RPMI7951 (cell line): Measurements from ENCODE around the gene RABGAP1L. TPM values are rescaled to one million over a fixed set of nuclear protein-coding genes. Genes with fewer than 3 reads are reported as not detected.
"Not testable (repeated sequence)": the region's sequence is repeated elsewhere in the genome, so short reads cannot be mapped to it uniquely, and the experiment has no call there.

Experiments
- DNase-seq: peaks from one replicate; pipeline ENCODE4 v3.0.0-alpha.2; 2012; ENCODE audit warnings: low read depth
- total RNA-seq: library from RNA; depleted of rRNA; stranded (reverse); fragments of >200 nt; shearing (Covaris generic); gene quantifications from 2 replicates; pipeline ENCODE4 v1.2.3, GENCODE V29; 2014

The RABGAP1L gene
- total RNA-seq, 1 experiment from 2014 or later, result 17.2 TPM

GRCh38 chr1:174656409-174657059 lies 497.2 kb downstream of the RABGAP1L start:
- no peak for DNase-seq

DNA sequence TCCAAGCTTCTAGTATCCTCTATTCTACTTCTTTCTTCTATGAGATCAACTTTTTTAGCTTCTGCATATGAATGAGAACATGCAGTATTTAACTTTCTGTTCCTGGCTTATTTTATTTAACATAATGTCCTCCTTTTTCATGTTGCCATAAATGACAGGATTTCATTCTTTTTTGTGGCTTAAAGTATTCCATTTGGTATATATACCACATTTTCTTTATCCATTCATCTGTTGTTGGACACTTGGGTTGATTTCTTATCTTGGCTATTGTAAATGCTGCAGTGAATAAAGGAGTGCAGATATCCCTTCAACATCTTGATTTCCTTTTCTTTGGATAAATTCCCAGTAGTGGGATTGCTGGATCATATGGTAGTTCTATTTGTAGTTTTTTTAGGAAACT lies 498.1 kb downstream of the RABGAP1L start:
- DNase-seq, result no peak

DNA sequence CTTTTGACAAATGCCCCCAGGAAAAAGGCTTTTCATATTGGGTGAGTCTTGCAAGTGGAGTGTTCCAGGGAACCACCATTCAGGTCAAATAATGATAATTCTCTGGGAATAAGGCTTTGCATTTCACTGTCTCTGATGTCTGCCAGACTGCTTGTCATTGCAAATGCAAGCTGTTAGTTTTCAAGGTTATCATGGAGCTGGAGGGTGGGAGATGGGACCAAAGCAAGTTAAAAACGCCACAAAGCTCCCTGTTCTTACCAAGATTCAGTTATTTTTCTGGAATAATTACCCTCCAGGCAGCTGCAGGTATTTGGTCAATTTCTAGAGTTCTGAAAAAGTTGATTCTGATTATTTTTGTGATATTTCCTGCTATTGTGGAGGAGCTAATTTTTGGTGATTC lies 498.6 kb downstream of the RABGAP1L start:
- no peak for DNase-seq

DNA sequence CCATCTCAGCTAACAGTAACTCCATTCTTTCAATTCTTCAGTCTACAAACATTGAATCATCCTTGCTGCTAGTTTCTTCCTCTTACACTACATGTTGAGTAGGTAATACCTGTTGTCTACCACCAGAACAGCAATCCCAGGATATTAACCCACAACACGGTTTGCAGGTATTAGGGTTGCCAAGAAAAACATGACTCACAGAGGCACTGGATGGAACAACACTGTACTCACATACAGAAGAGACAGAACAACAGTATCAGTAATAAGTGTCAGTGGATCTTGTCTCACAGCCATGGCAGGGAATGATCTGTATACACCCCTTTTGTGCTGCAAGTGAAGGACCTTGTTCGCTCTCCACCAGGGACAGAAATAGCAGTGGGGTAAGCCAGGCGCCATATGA lies 500.5 kb downstream of the RABGAP1L start:
- DNase-seq, result peak; percentile 1

- DNase-seq, result no peak
Observed at GRCh38 chr1:174660476-174660875, 501.2 kb downstream of the RABGAP1L start.

- DNase-seq, result no peak
Observed at GRCh38 chr1:174663358-174663757, 504.0 kb downstream of the RABGAP1L start.

GRCh38 chr1:174666248-174666647 lies 506.9 kb downstream of the RABGAP1L start:
- DNase-seq, result no peak

- no peak for DNase-seq
Observed at GRCh38 chr1:174671826-174672225, 512.5 kb downstream of the RABGAP1L start.

DNA sequence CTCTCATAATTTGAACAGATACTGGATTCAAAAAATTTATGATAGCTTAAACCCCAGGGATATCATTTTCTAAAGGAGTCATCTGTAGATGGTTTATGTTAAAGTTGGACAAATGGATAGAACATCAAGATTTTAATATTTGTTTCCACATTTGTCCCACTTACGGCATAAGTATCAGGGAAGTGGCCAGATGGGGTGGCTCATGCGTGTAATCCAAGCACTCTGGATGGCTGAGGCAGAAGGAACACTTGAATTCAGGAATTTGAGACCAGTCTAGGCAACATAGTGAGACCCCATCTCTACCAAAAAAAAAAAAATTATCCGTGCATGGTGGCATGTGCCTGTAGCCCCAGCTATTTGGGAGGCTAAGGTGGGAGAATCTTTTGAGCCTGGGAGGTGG lies 517.5 kb downstream of the RABGAP1L start:
- DNase-seq, result no peak

DNA sequence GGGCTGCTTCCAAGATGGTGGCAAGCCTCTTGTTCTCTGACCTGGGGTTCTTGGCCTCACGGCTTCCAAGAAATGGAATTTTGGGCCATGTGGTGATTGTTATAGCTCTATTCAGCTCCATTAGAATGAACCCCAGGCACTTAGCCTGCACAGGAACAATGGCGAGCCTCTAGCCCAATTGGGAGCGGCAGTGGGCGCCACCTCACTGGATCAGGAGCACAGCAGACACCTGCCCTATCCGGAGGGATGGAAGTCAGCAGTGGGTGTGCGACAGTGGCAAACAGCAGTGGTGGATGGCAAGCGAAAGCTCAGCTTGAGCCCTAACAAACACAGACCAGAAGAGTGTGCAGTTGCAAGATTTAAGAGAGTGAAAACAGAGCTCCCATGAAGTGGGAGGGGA lies 519.3 kb downstream of the RABGAP1L start:
- DNase-seq, result no peak

GRCh38 chr1:174680101-174680500 lies 520.8 kb downstream of the RABGAP1L start:
- DNase-seq, result no peak

DNA sequence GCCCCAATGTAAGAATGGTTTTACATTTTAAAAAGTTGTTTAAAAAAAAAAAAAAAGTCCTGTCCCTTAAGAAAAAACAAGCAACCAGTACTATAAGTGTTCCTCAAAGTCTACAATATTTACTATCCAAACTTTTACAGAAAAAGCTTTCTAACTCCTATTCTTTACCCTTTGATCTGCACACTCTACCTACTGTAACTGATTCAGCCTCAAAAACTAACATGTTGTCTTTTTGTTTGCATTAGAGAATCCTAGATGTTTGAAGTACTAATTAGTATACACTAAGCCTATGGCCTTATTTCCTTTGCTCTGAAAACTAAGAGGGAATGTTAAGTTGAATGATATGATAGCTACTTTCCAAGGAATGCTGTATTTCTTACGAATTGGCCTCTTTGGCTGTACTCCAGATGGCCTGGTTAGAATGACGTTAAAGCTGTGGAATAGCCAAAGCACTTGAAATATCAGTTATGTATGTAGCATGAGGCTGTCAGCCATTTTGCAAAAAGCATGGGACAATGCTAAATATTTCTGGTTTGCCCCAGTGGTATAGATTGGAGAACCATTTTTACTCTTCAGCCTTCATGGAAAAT lies 523.2 kb downstream of the RABGAP1L start:
- DNase-seq, result no peak

- DNase-seq, result no peak
Observed at GRCh38 chr1:174686213-174686612, 526.9 kb downstream of the RABGAP1L start.

DNA sequence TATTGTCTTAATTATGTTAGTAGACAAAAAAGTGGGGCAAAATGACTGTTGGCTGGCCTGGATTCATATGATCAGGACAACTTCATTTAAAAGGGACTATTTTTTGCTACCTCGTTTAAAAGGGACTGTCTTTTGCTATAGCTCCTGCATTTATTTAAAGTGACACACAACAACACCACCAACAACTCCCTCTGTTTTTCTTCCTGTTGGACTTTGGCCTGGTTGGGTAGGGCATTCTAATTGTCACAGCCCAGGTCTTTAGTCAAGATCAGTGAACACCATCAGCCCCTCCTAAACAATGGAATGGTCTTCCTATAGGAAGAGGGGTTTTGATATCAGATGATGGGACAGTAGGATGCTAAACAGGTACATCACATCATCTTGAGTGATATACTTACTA lies 530.2 kb downstream of the RABGAP1L start:
- no peak for DNase-seq

DNA sequence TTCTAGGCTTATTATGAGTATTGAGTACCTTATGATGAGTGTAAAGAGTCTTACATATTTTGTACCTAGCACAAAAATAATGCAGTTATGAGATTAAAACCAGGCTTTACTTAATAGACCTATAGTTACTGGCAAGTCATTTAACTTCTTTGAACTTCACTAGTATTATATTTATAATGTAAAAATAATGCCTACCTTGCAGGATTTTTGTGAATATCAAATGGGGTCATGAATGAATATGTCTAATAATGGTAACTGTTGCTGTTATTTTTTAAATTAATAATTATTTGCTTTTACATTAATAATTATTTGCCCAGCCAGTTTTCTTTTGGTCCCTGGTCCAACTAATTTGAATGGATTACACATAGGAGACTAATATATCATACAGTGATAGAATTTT lies 530.9 kb downstream of the RABGAP1L start:
- no peak for DNase-seq

GRCh38 chr1:174692313-174692712 lies 533.0 kb downstream of the RABGAP1L start:
- DNase-seq, result no peak

GRCh38 chr1:174693085-174693484 lies 533.8 kb downstream of the RABGAP1L start:
- DNase-seq, result no peak

DNA sequence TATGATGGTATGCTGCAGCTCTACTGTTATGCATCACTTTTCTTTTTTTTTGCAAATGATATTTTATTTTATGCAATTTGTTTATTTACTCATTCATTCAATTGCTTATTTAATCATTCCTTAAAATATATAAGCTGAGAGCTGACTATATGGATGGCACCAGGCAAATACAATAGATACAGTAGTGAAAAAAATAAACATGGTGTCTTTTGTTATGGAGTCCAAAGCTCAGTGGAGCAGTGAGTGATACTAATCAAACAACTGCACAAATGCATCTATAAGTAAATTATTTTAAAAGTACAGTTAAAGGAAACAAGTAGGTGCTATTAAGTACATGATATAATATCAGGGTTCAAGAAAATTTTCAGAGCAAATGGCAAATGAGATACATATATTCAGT lies 534.2 kb downstream of the RABGAP1L start:
- DNase-seq, result not testable (repeated sequence)

GRCh38 chr1:174696026-174696821 lies 536.9 kb downstream of the RABGAP1L start:
- no peak for DNase-seq

- no peak for DNase-seq
Observed at GRCh38 chr1:174700314-174700713, 541.0 kb downstream of the RABGAP1L start.

GRCh38 chr1:174700775-174701174 lies 541.5 kb downstream of the RABGAP1L start:
- DNase-seq, result no peak

DNA sequence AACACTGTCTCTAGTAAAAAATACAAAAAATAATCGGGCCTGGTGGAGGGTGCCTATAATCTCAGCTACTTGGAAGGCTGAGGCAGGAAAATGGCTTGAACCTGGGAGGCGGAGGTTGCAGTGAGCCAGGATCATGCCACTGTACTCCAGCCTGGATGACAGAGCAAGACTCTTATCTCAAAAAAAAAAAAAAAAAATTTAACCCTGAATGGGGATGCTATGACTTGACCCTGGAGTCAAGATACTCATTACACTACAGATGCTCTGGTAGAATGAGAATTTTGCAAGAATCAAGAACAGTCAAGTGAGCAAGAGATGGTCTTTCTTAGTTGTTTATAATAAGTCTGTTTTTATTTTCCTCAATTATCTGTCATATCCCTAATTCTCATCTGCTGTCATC lies 542.2 kb downstream of the RABGAP1L start:
- DNase-seq, result no peak

- no peak for DNase-seq
Observed at GRCh38 chr1:174702011-174702410, 542.7 kb downstream of the RABGAP1L start.
